BLaER1 (cell line): ENCODE data around the gene APC.
"Not testable (repeated sequence)": the region's sequence is repeated elsewhere in the genome, so short reads cannot be mapped to it uniquely, and the experiment has no call there.

ENCODE experiments used
- H3K27ac ChIP-seq: shearing (Covaris generic); formaldehyde crosslinking; 2 replicates; pipeline ENCODE4 v1.8.1; 2022
- H3K27me3 ChIP-seq: shearing (Covaris generic); formaldehyde crosslinking; 2 replicates; pipeline ENCODE4 v1.8.1; 2022
- H3K36me3 ChIP-seq: shearing (Covaris generic); formaldehyde crosslinking; 2 replicates; pipeline ENCODE4 v1.8.1; 2022
- H3K4me1 ChIP-seq: shearing (Covaris generic); formaldehyde crosslinking; 2 replicates; pipeline ENCODE4 v1.8.1; 2022
- H3K4me2 ChIP-seq: shearing (Covaris generic); formaldehyde crosslinking; 2 replicates; pipeline ENCODE4 v1.8.1; 2022
- H3K4me3 ChIP-seq: shearing (Covaris generic); formaldehyde crosslinking; 2 replicates; pipeline ENCODE4 v1.8.1; 2022
- H3K9ac ChIP-seq: shearing (Covaris generic); formaldehyde crosslinking; 2 replicates; pipeline ENCODE4 v1.8.1; 2022
- H3K9me3 ChIP-seq: shearing (Covaris generic); formaldehyde crosslinking; 2 replicates; pipeline ENCODE4 v1.8.1; 2022
- H4K20me1 ChIP-seq: shearing (Covaris generic); formaldehyde crosslinking; 2 replicates; pipeline ENCODE4 v1.8.1; 2022
- Cebpa-rat ChIP-seq: shearing (Covaris generic); IDR thresholded peaks from 2 replicates; pipeline ENCODE4 v1.8.1; 2022

APC gene

DNA sequence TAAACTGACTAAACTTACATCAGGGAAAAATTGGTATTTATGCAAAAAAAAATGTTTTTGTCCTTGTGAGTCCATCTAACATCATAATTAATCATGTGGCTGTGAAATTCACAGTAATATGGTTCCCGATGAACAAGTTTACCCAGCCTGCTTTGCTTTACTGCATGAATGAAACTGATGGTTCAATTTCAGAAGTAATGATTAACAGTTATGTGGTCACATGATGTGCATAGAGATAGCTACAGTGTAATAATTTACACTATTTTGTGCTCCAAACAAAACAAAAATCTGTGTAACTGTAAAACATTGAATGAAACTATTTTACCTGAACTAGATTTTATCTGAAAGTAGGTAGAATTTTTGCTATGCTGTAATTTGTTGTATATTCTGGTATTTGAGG is 106.8 kb downstream of the APC start:
- H3K4me1 ChIP-seq, result no peaks in the 10 kb centered on the region
- H3K9ac ChIP-seq, result no peak overlapping the region
- H3K9me3 ChIP-seq, result no peaks in the 10 kb centered on the region
- TF ChIP-seq Cebpa-rat, result no peak
- H3K4me3 ChIP-seq, result no peak overlapping the region
- H3K4me2 ChIP-seq, result no peak overlapping the region
- H4K20me1 ChIP-seq, result no peaks in the 10 kb centered on the region
- no peaks in the 10 kb centered on the region for H3K27me3 ChIP-seq
- no peak overlapping the region for H3K27ac ChIP-seq
- H3K36me3 ChIP-seq, result peaks cover 43% of the 10 kb centered on the region

GRCh38 chr5:112846556-112846955 is 108.9 kb downstream of the APC start:
- Histone ChIP-seq H4K20me1 (no peaks in the 10 kb centered on the region), H3K9ac (no peak overlapping the region), H3K4me1 (no peaks in the 10 kb centered on the region), H3K4me3 (no peak overlapping the region), H3K4me2 (no peak overlapping the region), H3K9me3 (no peaks in the 10 kb centered on the region), H3K27me3 (no peaks in the 10 kb centered on the region), H3K27ac (no peak overlapping the region), H3K36me3 (peaks cover 24% of the 10 kb centered on the region)
- TF ChIP-seq Cebpa-rat, result no peak

DNA sequence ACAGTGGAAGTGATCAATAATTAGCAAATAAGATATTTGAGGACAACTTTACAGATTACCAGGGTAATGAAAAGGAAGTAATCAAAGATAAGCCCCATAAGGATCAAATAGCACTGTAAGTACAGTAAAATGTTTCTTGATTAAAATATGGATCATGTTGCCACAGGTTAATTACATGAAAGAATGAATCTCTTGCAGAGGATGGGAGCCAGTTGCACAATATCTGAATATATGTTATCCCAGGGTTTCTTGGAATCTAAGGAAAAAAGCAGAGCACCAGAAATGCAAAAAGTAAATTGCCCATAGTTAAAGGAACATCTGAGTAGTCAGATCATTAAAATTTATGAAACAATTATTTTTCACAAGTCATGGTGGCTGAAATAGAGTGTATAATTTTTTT is 109.6 kb downstream of the APC start:
- H3K27ac ChIP-seq, result no peak overlapping the region
- no peak overlapping the region for H3K9ac ChIP-seq
- no peaks in the 10 kb centered on the region for H3K9me3 ChIP-seq
- H3K4me3 ChIP-seq, result no peak overlapping the region
- no peaks in the 10 kb centered on the region for H3K4me1 ChIP-seq
- no peaks in the 10 kb centered on the region for H4K20me1 ChIP-seq
- TF ChIP-seq Cebpa-rat, result no peak
- no peaks in the 10 kb centered on the region for H3K27me3 ChIP-seq
- H3K36me3 ChIP-seq, result peaks cover 16% of the 10 kb centered on the region
- no peak overlapping the region for H3K4me2 ChIP-seq

DNA sequence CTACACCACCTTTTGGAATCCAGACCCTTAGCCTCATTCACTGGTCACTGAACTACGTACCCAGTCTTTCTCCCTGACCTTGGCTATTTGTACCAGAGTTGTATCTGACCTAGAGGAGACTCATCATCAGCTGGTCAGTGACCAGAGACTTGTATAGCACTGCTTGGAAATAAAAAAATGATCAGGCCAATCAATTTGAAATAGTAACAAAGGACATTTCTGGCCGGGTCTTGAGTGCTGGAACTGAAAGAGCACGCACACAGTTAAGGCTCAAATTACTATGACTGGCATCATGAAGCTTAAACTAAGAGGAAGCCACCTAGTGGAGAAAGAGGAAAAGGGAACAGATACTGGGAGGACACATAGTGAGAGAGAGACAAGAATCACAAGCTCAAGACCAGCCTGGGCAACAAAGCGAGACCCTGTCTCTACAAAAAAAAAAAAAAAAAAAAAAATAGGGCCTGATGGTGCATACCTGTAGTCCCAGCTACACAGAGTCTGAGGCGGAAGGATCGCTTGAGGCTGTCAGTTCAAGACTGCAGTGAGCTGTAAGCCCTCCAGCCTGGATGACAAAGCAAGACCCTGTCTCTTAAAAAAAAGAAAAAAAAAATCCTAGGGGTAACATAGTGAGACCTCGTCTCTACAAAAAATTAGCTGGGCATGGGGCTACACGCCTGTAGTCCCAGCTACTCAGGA is 110.6 kb downstream of the APC start:
- Histone ChIP-seq H3K4me1 (no peaks in the 10 kb centered on the region), H4K20me1 (no peaks in the 10 kb centered on the region), H3K27ac (no peak overlapping the region), H3K9me3 (no peaks in the 10 kb centered on the region), H3K27me3 (no peaks in the 10 kb centered on the region), H3K36me3 (peaks cover 7% of the 10 kb centered on the region; the same call in 1 of the 2 replicates), H3K4me3 (no peak overlapping the region), H3K9ac (no peak overlapping the region), H3K4me2 (no peak overlapping the region)
- no peak for TF ChIP-seq Cebpa-rat

DNA sequence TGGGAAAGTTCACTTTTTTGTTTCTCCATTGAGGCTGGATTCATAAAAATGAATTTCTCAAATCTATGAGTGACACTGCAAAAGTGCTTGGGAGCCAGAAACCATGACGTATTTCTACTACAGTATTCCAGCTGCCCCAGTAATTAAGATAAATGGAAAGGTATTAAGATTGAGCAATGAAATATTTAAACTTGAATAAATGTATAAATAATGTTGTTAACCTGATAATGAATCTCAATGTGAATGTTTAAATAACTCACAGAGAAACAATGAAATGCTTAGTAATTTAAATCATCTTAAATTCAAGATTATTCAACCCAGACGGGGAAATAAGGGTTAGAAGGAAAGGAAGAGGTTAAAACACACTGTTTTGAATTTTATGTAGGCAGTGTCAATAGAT is 112.2 kb downstream of the APC start:
- TF ChIP-seq Cebpa-rat, result no peak
- H3K27me3 ChIP-seq, result no peaks in the 10 kb centered on the region
- no peaks in the 10 kb centered on the region for H3K4me1 ChIP-seq
- no peak overlapping the region for H3K4me2 ChIP-seq
- H4K20me1 ChIP-seq, result no peaks in the 10 kb centered on the region
- H3K27ac ChIP-seq, result no peak overlapping the region
- peaks cover 10% of the 10 kb centered on the region; the same call in 1 of the 2 replicates for H3K9me3 ChIP-seq
- no peak overlapping the region for H3K4me3 ChIP-seq
- no peaks in the 10 kb centered on the region for H3K36me3 ChIP-seq
- no peak overlapping the region for H3K9ac ChIP-seq

DNA sequence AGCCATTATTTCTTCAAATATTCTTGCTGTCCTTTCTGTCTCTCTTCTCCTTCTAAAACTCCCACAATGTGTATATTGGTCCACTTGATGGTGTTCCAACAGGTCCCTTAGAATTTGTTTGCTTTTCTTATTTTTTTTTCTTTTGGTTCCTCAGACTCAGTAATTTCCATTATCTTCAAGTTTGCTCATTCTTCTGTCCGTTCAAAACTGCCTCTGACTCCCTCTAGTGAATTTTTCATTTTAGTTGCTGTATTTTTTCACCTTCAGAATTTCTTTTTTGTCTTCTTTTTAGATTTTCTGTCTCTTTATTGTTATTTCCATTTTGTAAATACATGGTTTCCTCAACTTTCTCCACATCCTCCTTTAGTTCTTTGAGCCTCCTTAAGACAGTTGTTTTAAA is 117.0 kb downstream of the APC start:
- H4K20me1 ChIP-seq, result no peaks in the 10 kb centered on the region
- peaks cover 10% of the 10 kb centered on the region; the same call in 1 of the 2 replicates for H3K9me3 ChIP-seq
- no peaks in the 10 kb centered on the region for H3K27me3 ChIP-seq
- H3K27ac ChIP-seq, result no peak overlapping the region
- H3K9ac ChIP-seq, result no peak overlapping the region
- no peaks in the 10 kb centered on the region for H3K36me3 ChIP-seq
- no peak overlapping the region for H3K4me3 ChIP-seq
- no peak overlapping the region for H3K4me2 ChIP-seq
- no peak for TF ChIP-seq Cebpa-rat
- H3K4me1 ChIP-seq, result no peaks in the 10 kb centered on the region

GRCh38 chr5:112857866-112858265 is 120.2 kb downstream of the APC start:
- TF ChIP-seq Cebpa-rat, result no peak
- Histone ChIP-seq H3K27ac (no peak overlapping the region), H4K20me1 (peaks cover 9% of the 10 kb centered on the region; the same call in 1 of the 2 replicates)

GRCh38 chr5:112860571-112860928 is 122.9 kb downstream of the APC start:
- Histone ChIP-seq H3K4me2 (peak overlapping the region; percentile 81), H3K27ac (peak overlapping the region; percentile 90), H3K9ac (peak overlapping the region; percentile 92), H3K4me1 (peaks cover 28% of the 10 kb centered on the region), H4K20me1 (peaks cover 21% of the 10 kb centered on the region; the same call in 1 of the 2 replicates), H3K36me3 (peaks cover 30% of the 10 kb centered on the region), H3K4me3 (peak overlapping the region; percentile 85)
- H3K27me3 ChIP-seq, H3K9me3 ChIP-seq: not testable (repeated sequence)

More at GRCh38 chr5:112857866-112858265, 120.2 kb downstream of the APC start:
- H3K4me1 ChIP-seq, result peaks cover 20% of the 10 kb centered on the region
- peaks cover 5% of the 10 kb centered on the region; the same call in 1 of the 2 replicates for H3K36me3 ChIP-seq
- no peak overlapping the region for H3K9ac ChIP-seq
- peaks cover 10% of the 10 kb centered on the region; the same call in 1 of the 2 replicates for H3K9me3 ChIP-seq
- no peak overlapping the region for H3K4me3 ChIP-seq
- H3K4me2 ChIP-seq, result no peak overlapping the region
- H3K27me3 ChIP-seq, result no peaks in the 10 kb centered on the region

DNA sequence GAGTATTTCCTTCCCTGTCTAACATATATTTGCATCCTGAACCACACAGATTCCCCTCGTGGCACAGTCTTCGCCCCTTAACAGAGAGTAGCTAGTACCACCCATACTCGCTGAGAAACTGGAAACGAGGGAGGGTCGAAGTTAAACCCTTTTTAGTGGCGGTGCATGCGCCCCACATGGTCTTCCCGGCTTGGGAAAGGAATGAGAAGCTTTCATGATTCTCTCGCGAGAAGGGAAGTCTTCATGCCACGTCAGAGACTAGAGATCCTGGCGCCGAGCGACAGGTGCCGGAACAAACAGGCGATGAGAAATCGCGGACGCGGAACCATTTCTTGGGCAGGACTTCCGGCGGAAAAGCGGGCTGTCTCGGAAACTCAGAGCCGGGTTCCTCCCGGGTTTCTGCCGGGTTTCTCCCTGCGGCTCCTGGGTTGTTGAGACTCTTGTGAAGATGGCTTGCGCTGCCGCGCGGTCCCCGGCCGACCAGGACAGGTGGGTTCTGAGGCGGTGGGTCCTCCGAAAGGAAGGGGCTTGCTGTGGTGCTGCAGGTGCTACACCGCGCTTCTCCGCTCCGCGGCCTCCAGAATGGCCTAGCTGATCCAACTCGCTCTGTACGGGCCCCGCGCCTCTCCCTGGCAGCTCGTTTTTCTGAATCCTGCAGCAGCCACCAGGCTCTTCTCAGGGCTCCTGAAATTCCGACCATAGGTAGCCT is 123.4 kb downstream of the APC start, which contains the start of gene SRP19:
Gene SRP19, plus strand, starts transcription at position 359 of the 709 bp plus-strand sequence. Its CDS starts 90 bp downstream, at position 449.
- TF ChIP-seq Cebpa-rat, result no peak
- Histone ChIP-seq H3K27me3 (no peaks in the 10 kb centered on the region), H3K9me3 (no peaks in the 10 kb centered on the region; the same call in 1 of the 2 replicates), H3K4me3 (peak within 1 kb of the TSS; percentile 85), H3K4me2 (peak within 1 kb of the TSS; percentile 81), H3K9ac (peak within 1 kb of the TSS; percentile 92), H4K20me1 (peaks cover 21% of the 10 kb centered on the region; the same call in 1 of the 2 replicates), H3K36me3 (peaks cover 36% of the 10 kb centered on the region), H3K27ac (peak within 1 kb of the TSS; percentile 90), H3K4me1 (peaks cover 28% of the 10 kb centered on the region)

GRCh38 chr5:112861638-112861985 is 123.9 kb downstream of the APC start:
- Histone ChIP-seq H4K20me1 (peaks cover 21% of the 10 kb centered on the region; the same call in 1 of the 2 replicates), H3K4me1 (peaks cover 28% of the 10 kb centered on the region), H3K27ac (peak overlapping the region; percentile 90), H3K36me3 (peaks cover 41% of the 10 kb centered on the region), H3K9me3 (no peaks in the 10 kb centered on the region; the same call in 1 of the 2 replicates), H3K4me2 (peak overlapping the region; percentile 72), H3K4me3 (peak overlapping the region; percentile 85), H3K27me3 (no peaks in the 10 kb centered on the region), H3K9ac (peak overlapping the region; percentile 92)
- TF ChIP-seq Cebpa-rat, result no peak
